ENCODE measurements around the gene PPP2R2D.
A peak's percentile ranks its signal among the peaks of the same experiment; 100 is the strongest.
"Not testable (repeated sequence)": the region's sequence is repeated elsewhere in the genome, so short reads cannot be mapped to it uniquely, and the experiment has no call there.

The PPP2R2D gene

DNA sequence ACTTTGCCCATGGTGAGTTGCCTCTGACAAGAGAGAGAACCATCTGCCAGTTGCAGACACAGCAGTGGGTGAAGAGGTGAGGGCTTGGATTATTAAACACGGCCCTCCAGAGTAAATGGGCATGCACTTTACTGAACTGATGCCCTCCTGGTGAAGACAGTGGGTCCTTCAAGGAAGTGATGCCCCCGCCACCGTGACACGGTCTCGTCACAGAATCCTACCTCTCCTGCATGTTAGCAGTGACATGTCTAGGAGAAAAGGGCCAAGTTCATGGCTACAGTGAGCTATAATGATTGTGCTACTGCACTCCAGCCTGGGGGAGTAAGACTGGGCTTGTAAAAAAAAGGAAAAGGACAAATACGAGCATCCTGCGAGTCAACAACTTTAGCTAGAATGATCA lies 78.5 kb downstream of the PPP2R2D start:
- no peak for DNase-seq

DNA sequence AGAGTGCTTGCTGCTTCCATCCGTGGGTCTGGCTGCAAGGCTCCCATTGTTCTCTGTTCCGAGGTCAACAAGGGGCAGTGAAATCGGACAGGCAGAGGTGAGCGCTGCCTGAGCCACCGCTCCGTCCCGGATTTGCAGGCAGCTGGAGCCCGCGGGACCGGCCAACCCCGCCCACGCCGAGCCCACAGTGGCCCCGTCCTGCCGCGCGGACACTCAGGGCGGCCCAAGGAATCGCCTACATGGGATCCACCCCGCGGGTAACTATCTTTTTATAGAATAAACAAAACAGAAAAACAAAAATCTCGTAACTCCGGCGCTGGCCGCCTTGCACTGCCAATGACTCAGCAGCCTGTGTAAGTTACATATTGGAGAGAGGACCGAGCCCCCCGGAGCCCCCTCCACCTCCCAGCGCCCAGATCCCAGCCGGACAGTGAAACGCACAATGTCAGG lies 79.0 kb downstream of the PPP2R2D start:
- DNase-seq = no peak

DNA sequence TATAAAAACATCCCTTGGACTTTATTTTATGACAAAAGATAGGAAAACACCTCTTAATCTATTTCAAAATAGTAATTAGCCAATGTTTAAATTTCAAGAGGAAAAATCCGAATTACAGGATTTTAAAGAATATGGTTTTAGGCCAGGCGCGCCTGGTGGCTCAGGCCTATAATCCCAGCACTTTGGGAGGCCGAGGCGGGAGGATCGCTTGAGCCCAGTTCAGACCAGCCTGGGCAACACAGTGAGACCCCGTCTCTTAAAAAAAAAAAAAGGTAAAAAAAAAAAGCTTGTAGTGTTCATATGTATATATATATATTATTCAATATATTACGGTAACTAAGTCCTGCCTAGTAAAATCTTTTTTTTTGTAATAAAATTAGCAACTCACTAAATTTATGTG lies 79.5 kb downstream of the PPP2R2D start:
- DNase-seq = no peak

DNA sequence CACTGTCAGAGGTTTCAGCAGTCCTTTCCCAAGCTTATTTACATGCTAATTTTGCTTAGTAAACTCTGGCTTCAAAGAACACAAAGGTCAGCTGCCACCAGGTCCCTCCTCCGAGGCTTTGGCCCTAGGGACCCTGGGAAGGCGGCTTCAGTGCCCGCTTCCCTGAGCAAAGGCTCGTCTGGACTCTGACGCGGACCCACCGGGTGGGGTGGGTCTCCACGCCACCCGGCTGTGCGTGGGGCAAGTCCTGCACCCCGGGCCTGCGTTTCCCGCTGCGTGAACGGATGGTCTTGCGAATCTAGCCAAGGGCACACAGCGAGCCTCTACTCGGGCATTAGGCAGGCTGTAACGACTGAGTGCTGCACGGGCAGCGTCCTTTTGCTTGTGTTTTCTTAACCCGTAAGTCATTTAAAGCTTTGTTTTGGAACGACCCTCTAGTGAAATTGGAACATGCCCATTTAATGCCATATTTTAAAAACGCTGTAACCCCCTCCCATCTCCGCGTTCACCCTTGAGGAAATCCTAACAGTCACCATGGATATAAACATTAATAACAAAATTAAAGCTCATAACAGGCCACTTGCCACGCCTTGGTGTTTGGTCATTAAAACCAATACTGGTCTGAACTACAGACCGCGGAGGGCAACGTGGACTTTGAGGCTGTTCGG lies 80.1 kb downstream of the PPP2R2D start:
- no peak for DNase-seq

DNA sequence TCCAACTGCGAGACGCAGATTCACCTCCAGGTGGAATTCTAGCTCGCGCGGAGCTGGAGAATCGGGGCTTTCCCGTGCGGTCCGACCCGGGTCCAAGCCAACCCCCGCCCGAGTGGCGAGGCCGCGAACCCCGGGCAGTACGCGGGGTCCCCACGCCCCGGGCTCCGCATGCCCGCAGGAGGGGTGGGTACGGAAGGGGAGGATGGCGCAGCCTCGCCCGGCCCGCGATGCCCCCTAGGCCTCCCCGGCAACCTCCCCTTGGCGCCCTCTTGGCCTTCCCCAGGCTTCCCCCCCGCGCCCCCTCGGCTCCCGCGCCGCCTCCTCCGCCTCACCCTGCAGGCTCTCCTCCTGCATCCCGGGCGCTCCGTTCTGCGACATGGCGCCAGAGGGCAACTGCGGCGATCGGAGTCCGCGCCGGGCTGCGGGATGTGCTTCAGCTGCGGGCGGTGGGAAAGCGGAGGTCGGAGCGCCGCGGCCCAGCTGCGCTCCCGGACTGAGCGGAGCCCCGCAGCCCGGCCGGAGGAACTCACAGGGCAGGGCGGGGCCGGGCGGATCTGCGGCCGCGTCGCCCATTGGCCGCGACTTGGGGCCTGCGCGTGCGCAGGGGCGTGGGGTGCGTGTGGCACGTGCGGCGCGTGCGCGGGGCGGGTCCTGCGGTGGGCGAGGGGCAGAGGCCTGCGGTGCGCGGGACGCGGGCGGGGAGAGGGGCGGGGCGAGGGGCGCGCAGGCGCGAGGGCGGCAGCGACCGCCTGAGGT lies 80.8 kb downstream of the PPP2R2D start, which contains the start of gene BNIP3:
Gene BNIP3 (minus strand): TSS at position 495 of the 756 bp plus-strand sequence. CDS start 117 bp downstream, at position 378.
- DNase-seq = peak; percentile 94

DNA sequence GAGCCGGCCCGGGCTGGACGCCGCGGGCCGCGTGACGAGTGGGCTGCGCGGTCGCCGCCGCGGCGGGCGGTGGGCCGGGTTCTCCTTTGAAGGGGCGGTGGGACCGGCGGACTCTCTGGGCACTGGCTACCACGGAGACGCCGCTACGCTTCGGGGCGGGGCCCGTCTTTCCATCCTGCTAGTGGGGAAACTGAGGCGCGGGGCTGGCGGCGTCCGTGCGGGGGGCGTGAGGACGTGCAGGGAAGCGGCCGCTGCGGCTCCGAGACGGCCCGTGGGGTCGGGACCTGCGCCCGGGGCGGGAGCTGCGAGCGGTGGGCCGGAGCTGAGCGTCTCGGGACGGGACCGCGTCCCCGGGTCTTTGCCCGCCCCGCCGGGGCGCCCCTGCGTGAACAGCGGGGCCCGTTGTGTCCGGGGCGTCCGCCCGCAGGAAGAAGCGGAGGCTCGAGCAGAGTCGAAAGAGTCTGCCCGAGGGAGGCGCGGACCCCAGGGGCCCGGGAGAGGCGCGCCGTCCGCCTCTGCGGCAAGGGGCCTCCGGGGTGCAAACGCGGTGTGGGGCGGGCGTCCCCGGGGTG lies 81.5 kb downstream of the PPP2R2D start:
- no peak for DNase-seq

DNA sequence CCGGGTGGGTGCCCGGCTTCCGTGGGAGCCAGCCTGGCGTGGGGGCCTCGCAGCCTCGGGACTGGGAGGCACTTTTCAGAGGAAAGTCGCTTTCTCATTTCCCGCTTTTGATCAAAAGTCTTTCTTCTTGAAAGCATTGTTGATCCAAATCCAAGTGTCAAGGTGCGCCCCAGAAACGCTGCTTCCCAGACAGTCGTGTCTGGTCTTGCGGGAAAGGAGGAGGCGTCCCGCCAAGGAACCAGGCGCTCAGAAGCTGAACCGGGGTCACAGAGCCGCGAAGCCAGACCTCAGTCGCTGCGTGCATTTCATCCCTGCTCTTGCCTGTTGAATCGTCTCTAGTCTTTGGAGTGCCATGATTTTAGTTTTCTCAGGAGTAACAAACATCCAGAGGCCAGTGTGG lies 82.0 kb downstream of the PPP2R2D start:
- DNase-seq = no peak

DNA sequence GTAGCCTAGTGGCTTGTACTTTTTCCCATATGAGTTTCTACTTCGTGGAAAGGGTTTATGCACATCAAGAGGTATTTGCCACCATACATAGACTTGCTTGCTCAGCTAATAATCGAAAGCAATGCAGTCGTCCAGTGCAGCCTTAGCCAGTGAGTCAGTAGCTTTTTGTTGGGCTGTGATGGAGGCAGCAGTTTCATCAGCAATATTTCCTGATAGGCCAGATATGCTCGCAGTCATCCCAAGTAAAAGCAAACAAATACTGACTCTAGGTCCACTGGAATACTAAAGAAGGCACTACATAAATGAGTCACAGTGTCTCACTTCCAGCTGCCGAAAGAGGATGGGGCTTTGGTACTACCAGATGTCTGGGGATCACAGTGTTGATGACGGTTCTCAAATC lies 83.0 kb downstream of the PPP2R2D start:
- DNase-seq = no peak

DNA sequence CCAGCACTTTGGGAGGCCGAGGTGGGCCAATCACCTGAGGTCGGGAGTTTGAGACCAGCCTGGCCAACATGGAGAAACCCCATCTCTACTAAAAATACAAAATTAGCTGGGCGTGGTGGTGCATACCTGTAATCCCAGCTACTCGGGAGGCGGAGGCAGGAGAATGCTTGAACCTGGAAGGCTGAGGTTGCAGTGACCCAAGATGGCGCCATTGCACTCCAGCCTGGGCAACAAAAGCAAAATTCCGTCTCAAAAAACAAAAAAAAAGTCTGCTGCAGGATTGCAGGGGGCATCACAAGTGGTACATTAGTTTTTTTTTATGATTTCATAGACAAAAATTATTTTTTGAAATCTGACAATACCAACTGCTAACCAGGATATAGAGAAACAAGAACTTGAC lies 86.0 kb downstream of the PPP2R2D start:
- not testable (repeated sequence) for DNase-seq

DNA sequence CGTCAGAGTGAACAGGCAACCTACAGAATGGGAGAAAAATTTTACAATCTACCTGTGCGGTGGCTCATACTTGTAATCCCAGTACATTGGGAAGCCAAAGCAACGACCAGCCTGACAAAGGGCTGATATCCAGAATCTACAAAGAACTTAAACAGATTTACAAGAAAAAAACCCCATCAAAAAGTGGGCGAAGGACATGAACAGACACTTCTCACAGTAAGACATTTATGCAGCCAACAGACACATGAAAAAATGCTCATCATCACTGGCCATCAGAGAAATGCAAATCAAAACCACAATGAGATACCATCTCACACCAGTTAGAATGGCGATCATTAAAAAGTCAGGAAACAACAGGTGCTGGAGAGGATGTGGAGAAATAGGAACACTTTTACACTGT lies 86.5 kb downstream of the PPP2R2D start:
- DNase-seq = not testable (repeated sequence)

DNA sequence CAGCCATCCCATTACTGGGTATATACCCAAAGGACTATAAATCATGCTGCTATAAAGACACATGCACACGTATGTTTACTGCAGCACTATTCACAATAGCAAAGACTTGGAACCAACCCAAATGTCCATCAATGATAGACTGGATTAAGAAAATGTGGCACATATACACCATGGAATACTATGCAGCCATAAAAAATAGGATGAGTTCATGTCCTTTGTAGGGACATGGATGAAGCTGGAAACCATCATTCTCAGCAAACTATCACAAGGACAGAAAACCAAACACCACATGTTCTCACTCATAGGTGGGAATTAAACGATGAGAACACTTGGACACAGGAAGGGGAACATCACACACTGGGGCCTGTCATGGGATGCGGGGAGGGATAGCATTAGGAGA lies 87.0 kb downstream of the PPP2R2D start:
- DNase-seq = not testable (repeated sequence)

DNA sequence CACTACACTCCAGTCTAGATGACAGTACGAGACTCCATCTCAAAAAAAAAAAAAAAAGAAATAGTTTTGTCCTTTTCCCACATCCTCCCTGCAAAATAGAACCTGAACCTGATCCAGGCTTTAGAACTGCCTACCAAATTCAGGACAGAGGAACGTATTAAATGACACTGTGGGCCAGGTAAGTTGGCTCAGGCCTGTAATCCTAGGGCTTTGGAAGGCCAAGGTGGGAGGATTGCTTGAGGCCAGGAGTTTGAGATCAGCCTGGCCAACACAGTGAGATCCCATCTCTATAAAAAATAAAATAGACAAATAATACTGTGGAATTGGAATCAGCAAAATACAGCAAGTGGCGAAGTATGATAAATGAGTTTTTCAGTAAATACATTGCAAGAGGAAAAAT lies 90.9 kb downstream of the PPP2R2D start:
- DNase-seq = no peak

DNA sequence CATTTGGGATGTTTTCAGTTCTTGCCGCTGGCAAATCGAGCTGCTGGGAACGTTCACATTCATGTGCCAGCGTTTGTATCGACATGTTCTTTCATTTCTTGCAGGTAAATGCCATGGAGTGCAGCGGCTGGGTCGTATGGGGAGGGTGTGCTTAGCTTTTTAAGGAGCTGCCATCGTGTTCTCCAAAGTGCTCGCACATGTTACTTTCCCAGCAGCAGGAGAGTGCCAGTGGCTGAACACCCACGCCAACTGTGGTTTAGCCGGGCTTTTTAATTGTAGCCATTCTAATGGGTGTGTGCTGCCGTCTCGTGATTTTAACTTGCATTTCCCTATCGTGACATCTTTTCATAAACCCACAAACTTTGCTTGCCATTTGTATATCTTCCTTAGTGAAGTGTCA lies 92.5 kb downstream of the PPP2R2D start:
- no peak for DNase-seq

DNA sequence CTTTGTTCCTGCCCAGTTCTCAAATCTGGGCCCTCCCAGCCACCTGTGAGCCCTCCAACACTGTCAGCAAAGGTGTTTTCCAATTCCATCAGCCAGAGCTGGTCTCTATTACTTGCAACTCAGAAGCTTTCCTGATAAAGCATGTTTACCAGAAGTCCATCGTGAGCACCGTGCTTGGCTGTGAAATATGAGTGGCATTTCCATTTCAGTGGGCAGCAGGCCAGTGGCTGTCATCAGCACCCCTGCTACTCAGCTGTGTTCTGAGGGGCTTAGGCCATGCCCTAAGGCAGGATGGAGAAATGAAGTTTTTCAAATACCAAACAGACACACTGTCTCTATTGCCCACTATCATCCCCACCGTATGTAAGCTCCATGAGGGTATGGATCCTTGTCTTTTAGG lies 93.6 kb downstream of the PPP2R2D start:
- DNase-seq = no peak

DNA sequence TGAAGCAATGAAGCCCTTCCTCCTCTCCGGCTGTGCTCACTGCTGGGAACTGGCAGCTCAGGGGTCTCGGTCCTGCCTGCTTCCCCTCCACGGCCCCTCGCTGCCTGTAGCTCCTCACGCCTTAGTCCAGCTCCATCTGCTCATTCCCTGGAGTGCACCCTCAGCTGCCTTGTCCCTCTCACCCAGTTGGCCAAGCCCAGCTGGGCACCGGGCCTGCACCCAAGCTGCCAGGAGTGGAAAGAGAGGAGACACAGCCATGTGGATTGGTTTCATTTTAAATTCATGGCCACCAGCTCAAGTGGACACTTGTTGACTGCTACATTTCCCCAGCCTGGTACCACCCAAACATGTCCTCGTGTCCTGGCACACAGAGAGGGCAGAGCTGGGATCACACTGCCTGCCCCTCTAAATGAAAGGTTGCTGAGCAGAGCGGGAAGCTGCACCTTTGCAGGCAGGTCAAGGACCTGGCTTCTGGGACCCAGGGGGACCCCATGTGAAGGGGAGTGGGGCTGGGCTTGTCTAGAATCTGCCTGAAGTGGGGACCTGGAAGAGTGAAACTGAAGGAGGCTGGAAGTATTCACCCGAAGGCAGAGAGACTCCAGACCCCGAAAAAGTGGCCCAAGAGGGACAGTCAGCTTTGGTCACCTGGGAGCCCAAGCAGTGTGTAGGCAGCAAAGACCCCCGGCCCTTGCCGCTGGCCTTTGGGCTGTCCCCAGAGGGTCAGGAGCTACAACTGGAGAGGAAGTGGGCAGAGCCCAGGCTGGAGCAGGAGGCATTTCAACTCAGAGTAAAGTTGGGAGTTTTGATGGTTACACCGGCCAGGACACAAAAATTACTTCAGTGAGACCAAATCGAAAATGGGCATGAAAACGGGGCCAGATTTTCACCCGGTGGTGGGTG lies 95.9 kb downstream of the PPP2R2D start:
- DNase-seq = no peak

DNA sequence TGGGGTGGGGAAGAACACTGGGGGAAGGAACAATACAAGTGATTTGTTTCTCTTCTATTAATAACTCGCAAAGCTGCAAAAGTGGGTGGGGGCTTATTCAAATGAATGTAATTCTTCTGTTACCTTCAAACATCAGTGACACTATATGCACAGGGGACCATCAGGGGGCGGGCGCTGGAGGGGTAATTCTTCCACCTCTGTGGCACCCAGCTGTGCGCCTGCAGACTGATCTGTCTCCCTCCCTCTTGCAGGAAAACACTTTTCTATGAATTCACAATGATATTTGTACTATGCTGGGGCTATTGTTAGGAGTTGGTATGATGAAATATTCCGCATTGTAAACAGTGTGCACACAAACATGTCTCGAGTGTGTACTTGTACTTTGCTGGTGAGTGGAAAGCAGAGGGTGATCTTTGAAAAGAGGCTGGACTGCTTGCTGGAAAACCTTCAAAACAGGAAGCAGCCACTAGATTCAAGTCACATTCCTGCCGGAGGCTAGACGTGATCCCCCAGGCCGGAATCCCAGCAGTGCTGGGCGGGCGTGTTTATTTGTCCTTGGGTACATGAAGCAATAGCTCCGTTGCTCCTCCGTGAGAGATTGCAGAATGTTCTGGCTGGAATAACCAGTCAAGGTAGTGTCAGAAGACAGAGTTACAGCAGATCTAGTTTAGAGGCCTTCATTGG lies 96.7 kb downstream of the PPP2R2D start:
- DNase-seq = no peak

DNA sequence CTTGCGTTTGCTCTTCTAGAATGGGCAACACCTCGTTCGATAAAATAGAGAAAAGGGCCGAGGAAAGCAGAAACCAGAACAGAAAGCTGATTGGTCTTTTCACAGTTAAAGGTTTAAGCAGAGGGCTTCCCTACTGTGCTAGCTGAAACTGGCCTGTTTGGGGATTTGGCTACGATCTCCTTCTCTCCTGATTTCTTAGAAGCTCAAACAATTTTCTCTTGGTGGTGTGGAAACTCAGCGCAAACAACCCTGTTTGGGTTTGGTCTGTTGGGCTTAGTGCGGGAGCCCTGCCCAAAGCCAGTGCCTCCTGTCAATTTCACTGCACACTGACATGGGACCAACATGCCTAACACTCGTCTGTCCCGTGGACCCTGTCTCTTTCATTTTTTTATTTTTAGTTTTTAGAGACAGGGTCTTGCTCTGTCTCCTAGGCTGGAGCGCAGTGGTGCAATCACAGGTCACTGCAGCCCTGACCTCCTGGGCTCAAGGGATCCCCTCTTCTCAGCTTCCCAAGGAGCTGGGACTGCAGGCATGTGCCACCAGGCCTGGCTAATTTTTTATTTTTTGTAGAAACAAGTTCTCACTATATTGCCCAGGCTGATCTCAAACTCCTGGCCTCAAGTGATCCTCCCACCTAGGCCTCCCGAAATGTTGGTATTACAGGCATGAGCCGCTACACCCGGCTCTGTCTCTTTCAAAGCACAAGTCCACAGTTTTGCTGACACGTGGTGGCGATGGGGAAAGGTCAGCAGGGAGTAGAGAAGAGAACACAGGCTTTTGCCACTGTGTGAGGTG lies 97.4 kb downstream of the PPP2R2D start:
- DNase-seq = no peak

DNA sequence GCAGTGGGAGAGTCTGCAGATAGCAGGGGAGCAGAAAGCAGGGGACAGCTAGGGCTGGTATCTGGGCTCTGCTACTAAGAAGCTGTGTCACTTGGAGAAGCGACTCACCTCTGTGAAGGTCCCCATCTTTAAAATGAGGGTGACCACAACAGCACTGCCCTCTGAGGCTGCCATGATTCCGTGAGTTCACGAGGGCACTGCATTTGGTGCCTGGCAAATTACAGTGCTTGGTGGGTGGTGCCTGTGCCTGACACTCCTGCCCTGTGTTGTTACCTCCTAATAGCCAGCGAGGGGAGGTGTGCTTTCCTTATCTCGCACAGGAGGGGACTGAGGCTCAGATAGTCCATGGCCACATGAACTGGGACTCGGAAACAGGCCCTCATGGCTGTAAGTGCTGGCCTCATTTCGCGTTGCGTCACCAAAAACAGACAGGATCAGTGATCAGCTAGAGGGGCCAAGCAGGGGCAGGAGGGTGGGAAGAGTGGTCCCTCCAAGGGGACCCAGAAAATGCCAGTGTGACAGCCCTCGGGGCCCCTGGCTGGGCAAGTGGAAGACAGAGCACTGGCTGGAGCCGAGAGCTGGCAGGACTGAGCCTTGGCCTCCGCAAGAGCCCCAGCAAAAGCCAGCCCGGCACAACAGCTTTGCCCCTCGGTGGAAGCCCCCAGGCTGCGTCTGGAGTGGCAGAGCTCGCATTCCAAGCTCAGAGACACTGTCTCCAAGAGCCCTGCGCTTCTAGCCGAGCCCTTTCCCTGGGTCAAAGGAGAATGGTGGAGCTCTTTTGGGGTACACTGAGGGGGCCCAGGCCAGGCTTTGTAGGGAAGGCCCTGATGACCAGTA lies 98.3 kb downstream of the PPP2R2D start:
- DNase-seq = no peak

DNA sequence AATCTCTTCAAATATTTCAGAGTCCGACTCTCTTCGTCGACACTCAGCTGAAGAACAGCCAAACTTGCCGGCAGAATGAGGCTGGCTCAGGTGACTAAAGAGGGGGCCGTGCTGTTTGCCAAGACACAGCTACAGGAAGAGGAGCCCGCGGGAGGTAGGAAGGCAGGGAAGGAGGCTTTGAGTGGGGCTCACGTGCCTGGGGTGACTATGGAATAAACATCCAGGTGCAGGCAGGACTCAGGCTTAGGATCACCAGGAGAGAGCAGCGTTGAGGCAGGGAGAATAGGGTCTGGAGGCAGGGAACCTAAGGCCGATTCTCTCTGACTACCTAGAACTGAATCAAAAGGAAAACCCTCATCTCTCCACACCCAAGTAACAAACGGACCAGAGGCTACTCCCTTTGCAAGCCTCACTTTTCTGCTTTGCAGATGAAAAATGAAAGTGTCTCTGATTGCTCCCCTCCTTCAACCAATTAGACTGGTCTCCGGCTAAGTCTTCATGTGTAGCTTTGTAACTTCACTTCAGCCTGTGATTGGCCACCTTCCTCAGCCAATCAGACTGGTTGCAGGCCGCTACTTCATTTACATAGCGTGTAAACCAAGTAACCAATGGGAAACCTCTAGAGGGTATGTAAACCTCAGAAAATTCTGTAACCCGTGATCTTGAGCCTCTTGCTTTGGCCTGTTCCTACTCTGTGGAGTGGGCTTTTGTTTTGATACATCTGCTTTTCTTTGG lies 100.6 kb downstream of the PPP2R2D start:
- no peak for DNase-seq

DNA sequence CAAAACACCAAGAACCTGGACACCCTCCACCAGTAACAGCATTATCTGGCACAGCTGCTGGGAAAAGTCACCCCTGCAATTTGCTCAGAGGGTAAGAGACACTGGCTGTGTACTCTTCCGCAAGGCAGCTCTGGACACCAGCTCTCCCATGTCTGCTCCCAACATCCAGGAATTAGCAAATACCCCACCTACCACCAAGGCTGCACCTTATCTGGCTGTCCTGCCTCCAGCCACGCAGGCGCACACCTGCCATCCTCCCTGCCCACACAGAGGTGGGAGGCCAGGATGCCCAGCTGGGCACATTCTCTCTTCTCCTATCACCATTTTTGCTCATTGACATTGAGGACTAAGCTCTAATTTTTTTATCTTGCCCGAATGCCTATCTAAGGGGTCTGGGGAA lies 101.2 kb downstream of the PPP2R2D start:
- DNase-seq = no peak

Data from activated CD4-positive, alpha-beta T cell treated with anti-CD3 and anti-CD28 coated beads, Interleukin-2, amount 50 U/mL, for 1 hour (primary cell).